ENCODE results near the gene COL4A4.

COL4A4 gene

DNA sequence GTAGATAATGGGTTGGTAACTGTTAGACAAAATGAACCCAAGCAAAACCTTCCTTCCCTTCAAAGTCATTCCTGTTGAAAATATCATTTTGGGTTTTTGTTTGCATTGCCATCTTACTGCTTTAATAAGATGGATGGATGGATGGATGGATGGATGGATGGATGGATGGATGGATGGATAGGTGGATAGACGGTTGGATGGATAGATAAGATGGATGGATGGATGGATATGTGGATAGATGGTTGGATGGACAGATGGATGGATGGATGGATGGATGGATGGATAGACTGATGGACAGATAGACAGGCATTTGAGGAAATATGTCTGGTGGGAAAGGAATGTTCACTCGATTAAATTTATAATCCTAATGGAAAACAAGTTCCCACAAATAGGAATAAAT lies 133.2 kb downstream of the COL4A4 start:
- DNase-seq (ENCODE audit: low read depth in 2 of 2), result no peak

DNA sequence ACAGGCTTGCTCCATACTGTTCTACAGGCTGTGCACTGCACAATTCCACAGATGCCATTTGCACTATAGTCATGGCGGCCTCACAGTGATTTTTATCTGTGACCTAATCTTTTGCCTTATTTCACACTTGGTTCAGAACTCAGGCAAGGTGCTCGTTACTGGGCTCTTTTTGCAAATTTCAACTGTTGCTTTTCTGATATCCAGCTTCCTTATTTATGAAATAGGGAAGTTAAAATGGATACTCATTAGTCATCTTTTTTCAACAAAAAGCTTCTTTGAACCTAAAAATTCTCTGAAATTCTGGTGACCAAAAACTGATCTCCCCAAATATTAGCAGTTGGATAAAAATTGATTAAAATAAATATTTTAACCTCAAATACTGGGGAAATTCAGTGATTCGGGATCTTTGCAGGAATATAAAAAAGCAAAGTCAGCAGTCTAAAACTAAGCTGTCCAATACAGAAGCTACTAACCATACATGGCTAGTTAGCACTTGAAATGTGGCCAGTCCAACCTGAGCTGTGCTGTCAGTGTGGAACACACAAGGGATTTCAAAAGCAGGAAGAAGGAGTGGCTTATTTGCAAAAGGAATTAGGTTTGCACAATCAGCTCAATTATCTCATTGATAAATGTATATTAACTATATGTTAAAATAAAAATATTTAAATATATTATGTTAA lies 134.4 kb downstream of the COL4A4 start:
- no peak for DNase-seq (ENCODE audit: low read depth in 2 of 2)

GRCh38 chr2:227025510-227025909 lies 138.5 kb downstream of the COL4A4 start:
- DNase-seq (ENCODE audit: low read depth in 2 of 2), result no peak

DNA sequence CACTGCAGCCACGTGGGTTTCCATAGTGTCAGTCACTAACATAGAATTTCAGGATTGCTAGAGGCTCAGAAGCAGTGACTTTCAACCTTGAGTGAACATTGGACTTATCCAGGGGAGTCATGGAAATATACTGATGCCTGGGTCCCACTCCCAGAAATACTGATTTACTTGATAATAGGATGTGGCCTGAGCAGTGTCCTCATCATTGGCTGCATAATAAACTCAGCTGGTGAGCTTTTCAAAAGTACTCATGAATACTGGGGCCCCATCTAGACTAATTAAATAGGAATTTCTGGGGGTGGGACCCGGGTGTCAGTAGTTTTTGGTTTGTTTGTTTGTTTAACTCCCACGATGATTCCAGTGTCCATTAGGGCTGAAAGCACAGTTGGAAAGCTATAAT lies 141.4 kb downstream of the COL4A4 start:
- no peak for DNase-seq (ENCODE audit: low read depth in 2 of 2)

- DNase-seq (ENCODE audit: low read depth in 2 of 2), result no peak
Observed at GRCh38 chr2:227020416-227020815, 143.6 kb downstream of the COL4A4 start.

DNA sequence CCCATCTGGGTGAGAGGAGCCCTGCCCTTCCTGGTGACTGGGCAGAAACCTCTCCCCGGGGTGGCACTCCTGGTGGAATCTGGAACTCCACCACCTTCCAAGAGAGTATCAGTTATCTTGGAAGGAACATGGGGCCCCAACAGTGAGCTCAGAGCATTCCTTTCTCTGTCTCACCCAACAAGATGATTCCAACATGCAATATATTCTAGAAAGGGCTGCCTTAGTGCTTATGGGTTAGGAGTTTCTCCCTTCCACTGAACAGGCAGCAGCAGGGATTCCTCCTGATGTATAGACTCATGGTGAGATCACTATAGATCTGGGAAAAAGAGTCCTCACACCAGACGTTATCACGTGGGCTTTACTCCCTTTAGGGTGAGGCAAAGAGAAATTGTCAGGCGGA lies 147.1 kb downstream of the COL4A4 start:
- no peak for DNase-seq (ENCODE audit: low read depth in 2 of 2)

- no peak for DNase-seq (ENCODE audit: low read depth in 2 of 2)
Observed at GRCh38 chr2:227013881-227014280, 150.1 kb downstream of the COL4A4 start.

GRCh38 chr2:227013330-227013729 lies 150.7 kb downstream of the COL4A4 start:
- no peak for DNase-seq (ENCODE audit: low read depth in 2 of 2)

GRCh38 chr2:227010433-227010832 lies 153.6 kb downstream of the COL4A4 start:
- DNase-seq (ENCODE audit: low read depth in 2 of 2), result no peak

DNA sequence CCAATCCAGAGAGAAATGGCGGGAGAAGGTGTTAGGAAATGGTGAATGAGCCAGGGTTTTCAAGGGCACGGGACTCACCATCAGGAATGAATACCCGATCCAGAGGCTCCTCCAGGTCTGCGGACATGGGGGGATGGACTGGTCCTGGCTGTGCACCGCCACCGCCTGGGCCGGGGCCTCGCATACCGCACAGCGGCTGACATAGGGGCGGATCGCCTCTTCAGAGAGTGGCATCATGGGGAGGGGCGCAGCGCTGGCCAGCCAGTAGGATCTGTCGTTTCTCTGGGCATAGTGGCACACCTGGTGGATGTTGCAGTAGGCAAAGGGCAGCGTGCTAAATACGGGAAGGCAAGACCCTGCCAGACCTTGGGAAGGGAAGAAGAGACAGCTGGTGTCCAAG lies 156.1 kb downstream of the COL4A4 start:
- no peak for DNase-seq (ENCODE audit: low read depth in 2 of 2)

GRCh38 chr2:227007148-227007547 lies 156.9 kb downstream of the COL4A4 start:
- no peak for DNase-seq (ENCODE audit: low read depth in 2 of 2)

DNA sequence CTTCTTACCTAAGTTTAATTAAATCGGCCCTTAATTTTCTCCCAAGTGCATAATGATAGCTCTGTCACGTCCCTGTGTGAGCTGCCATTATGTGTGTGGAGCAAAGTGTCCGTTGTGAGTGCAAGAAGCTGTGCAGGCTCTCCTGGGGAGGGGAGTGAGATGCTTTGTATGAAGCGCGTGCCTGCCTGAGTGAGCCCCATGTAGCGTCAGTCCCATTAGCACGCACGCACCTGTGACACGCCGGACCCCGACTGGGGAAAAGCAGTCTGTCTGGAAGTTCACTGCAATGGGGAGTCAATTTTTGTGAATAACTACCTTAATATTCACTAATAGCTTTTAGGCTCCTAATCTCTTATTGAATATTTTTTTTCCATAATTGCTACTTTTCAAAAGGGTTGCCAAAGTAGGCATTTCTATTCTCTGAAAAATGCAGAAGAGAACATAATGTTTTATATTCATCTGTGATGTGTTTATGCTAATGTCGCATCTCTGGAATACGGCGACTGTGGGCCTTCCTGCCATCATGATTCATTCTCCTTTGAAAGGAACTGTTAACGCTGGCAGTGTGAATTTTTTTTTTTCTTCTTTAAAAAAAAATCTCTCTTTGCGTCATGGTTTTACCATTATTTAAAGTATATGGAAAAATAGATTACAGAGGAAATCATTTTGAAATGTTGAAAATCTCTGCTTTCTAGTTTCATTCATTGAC lies 157.7 kb downstream of the COL4A4 start:
- no peak for DNase-seq (ENCODE audit: low read depth in 2 of 2)

DNA sequence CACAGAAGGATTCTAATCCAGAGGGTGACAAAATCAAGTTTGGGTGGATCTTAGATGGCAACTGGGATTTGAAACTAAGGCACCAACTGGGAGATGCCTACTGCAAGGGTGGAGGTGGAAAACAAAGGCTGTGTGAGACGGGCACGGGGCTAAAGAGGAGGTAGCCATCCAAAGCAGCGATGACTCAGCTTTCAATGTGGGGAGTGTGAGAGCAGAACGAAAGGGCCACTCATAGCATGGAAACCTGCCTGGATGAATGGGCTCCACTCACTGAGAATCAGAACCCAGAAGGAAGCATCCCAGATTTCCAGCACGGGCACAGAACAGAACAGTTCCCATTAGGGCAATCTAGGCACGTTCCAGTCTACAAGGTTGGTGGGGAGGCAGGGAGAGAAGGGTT lies 159.5 kb downstream of the COL4A4 start:
- DNase-seq (ENCODE audit: low read depth in 2 of 2), result no peak

- no peak for DNase-seq (ENCODE audit: low read depth in 2 of 2)
Observed at GRCh38 chr2:227000123-227000522, 163.9 kb downstream of the COL4A4 start.

DNA sequence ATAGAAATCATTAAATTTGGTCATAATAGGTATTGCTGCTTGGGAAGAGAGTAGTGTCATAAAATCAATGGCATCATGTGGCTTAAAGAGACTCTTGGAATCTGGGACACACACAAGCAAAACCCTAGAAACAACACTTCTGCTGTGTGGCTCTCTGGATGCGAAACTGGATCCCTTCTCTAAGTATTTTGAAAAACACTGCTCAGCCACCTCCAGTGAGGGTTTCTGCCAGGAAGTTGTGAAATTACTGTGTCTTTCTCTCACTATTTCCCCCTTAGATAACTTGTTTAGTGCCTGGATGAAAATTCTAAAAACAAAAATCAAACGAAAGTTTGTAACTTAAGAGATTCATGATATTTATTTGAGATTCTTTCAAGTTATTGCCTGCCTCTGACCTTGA lies 164.3 kb downstream of the COL4A4 start:
- DNase-seq (ENCODE audit: low read depth in 2 of 2), result no peak

DNA sequence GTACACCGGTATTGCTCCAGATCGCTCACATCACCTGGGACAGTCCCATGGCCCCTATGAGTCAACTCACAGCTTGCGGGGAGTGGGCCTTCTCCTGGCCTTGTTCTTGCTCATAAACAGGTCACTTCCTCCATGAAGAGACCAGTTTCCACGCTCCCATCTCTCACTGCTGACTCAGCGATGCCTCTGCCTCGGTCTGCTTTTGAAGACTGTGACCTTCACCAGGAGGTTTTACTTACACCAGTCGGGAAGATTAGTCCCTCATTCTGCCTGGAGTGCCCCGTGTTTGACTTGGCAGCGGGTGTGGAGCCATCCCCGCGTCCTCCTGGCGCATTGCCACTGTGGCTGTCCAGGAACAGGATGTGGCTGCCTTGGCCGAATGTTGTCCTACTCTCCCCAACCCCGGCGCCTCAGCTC lies 168.4 kb downstream of the COL4A4 start:
- no peak for DNase-seq (ENCODE audit: low read depth in 2 of 2)

DNA sequence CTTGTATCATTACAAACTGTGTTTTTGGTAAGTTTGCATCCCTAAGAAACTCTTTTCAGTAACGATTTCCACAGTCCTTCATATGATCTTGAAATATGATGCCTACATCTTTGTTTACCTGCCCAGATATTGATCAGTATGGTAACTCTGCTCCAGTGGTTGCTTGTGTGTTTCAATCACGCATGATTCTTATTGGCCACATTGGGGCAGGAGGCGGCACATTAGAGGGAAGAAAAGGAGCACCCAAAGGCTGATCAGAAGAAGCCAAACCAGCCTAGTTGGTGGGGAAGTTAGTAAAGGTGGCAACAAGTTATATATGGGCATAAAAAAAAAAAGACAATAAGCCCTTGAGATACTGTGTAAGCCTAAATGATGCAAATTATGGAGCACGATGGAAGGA lies 169.2 kb downstream of the COL4A4 start:
- DNase-seq (ENCODE audit: low read depth in 2 of 2), result no peak

DNA sequence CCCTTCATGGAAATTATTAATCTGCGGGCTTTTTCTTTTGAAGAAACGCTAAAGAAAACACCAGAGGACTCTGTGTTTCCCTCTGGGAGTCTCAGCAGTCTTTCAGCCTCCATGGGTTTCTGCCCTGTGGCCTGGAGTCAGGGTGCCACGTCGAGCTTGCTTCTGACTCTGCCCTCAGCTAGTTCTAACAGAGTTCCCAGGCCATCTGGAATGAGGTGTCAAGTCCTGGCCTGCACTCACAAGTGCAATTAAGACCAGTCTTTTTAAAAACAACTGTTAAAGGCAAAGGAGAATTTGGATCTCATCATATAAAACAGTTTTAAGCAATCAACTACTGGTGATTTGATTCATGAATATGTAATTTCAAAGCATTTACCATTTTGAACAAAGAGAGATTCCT lies 170.8 kb downstream of the COL4A4 start:
- DNase-seq (ENCODE audit: low read depth in 2 of 2), result no peak

GRCh38 chr2:226991663-226992062 lies 172.3 kb downstream of the COL4A4 start:
- no peak for DNase-seq (ENCODE audit: low read depth in 2 of 2)

DNA sequence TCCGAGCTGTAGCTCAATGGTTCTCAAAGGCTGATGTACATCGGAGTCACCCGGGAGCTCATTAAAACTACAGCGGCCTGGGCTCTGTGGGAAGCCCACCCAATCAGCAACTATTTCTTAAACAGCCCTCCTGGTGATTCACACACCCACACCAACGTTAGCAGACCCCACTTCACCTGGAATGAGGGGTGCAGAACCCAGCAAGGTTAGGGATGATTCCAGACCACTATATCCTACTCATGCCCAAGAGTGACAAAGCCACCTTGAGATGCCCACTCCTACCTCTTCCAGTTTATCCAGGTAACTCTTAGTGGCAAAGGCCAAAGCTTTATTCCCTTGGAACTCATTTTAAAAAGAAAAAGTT lies 178.4 kb downstream of the COL4A4 start:
- DNase-seq (ENCODE audit: low read depth in 2 of 2), result no peak

DNA sequence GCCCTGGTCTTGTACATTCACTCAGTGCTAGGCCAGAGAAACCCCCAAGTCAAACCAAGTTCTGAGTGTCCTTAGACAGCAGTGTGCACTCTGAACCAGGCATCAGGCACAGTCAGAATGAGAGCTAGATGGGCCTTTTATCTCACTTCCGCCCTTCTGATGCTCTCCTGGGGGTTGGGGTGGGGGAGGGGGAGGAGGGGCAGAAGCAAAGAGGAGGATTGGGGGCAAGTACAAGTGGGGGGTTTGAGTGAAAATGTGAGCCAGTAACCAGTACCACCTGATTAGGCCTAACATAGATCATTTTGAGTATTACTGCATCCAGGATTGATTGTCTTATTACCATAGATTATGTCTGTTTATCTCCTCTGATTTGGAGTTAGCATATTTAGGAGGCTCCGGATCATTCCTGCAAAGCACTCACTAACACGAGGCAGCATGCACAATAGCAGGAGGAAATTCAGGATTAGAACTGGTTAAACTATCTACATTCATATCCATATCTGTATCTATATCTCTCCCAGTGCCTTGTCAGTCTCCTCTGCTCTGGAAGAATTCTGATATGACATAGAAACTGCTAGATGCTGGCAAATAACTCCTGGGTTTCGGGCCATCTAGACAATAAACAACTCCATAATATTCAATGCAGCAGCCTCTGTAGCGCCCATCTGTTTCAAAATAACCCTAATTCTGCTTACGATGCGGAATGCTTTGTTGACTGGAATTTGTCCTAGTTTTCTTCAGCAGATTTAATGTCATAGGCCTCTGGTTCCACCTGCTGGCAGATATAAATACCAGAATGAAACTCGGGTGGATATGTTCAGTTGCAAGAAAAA lies 179.0 kb downstream of the COL4A4 start:
- no peak for DNase-seq (ENCODE audit: low read depth in 2 of 2)

DNA sequence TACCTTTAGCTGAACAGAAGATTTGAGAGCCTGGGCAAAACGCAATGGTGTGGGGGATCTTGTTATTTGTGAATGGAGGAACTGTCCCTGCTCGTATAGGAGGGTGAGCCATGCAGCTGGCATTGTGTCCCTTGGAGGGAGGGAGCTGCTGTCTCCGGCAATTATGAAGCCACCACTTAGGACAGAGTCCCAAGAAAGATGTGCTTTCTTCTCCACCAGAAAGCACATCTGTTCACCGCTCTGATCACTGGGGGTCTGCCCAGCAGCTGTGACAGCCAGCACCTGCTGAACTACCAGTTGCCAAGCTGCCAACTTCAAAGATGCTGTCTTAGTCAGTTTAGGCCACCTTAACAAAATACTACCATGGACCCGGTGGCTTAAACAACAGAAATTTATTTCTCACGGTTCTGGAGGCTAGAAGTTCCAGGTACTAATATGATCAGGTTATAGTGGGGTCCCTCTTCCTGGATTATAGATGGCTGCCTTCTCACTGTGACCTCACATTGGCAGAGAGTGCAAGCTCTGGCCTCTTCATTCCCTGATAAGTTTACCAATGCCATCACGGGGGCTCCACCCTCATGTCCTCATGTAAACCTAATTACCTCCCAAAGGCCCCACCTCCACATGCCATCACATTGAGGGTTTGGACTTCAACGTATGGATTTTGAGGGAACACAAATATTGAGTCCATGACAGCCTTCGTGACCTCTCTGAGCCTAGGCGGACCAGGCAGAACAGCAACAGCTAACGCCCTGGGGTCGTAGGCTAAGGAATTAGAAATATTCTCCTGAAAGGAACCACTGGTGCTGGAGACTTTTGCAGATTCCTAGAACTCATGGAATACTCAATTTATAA lies 179.9 kb downstream of the COL4A4 start:
- no peak for DNase-seq (ENCODE audit: low read depth in 2 of 2)
